ENCODE results near the gene TLE7.

GRCh38 chr16:71414038-71414437, 27.8 kb downstream of the TLE7 start:
- TF ChIP-seq YY1 (IDR thresholded peaks at IDR 0.05; ENCODE audit: low read depth, low read length), result no peak
- TF ChIP-seq TCF12 (IDR thresholded peaks at IDR 0.05; ENCODE audit: low read depth, low read length), result no peak
- TF ChIP-seq CTCF (IDR thresholded peaks at IDR 0.05; ENCODE audit: control extremely low read depth in 1 of 3, insufficient read depth in 1 of 3, low read depth in 1 of 3, low read length in 3 of 3), result no peak
- TF ChIP-seq POLR2A (IDR thresholded peaks at IDR 0.05; ENCODE audit: control extremely low read depth in 1 of 2, low read depth in 2 of 2, low read length in 2 of 2), result no peak
- no peak for TF ChIP-seq TBP (IDR thresholded peaks at IDR 0.05; ENCODE audit: low read depth, low read length)
- no peak for TF ChIP-seq EGR1 (IDR thresholded peaks at IDR 0.05; ENCODE audit: borderline replicate concordance, low read depth, low read length)
- no peak for TF ChIP-seq RAD21 (IDR thresholded peaks at IDR 0.05 in 1 of 2, conservative IDR thresholded peaks at IDR 0.05 in 1 of 2; ENCODE audit: low read depth in 2 of 2, low read length in 2 of 2)
- TF ChIP-seq NRF1 (IDR thresholded peaks at IDR 0.05; ENCODE audit: low read depth, low read length), result no peak
- no peak for TF ChIP-seq EZH2 (IDR thresholded peaks at IDR 0.05; ENCODE audit: low read depth, low read length, severe bottlenecking)
- TF ChIP-seq EP300 (IDR thresholded peaks at IDR 0.05; ENCODE audit: borderline replicate concordance in 1 of 2, low read depth in 2 of 2, low read length in 2 of 2), result no peak
- no peak for TF ChIP-seq BCL11A (IDR thresholded peaks at IDR 0.05; ENCODE audit: low read depth in 2 of 2, low read length in 2 of 2)
- no peak for TF ChIP-seq JUN (IDR thresholded peaks at IDR 0.05; ENCODE audit: low read depth, low read length)
